GM12801 (cell line): ENCODE data around the gene PAK6.

Experiments
- TF ChIP-seq, protein P1 (sequence below): IDR thresholded peaks from one replicate; pipeline ENCODE4 v1.5.1; 2011; ENCODE audit warnings: control low read depth; ENCODE audit not compliant: insufficient read length; ENCODE audit errors: extremely low read depth

PAK6 gene

DNA sequence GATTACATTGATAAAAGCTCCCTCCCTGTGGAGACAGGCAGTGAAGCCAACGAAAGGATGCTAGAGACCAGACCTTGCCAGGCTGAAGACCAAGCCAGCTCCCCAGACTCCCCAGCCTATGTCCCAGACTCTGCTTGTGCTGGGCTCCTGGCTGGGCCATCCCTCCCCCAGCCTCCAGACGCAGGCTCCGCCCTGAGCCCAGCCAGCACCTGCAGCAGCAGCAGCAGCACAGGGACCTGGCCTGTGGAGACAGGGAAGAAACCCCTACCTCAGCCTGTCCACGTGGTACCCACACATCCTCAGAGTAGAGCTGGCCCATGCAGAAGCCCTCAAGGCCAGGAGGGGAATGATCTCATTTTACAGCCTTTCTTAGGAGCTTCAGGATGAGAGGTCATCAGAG, 30.7 kb downstream of the PAK6 start:
- TF ChIP-seq, protein P1, sequence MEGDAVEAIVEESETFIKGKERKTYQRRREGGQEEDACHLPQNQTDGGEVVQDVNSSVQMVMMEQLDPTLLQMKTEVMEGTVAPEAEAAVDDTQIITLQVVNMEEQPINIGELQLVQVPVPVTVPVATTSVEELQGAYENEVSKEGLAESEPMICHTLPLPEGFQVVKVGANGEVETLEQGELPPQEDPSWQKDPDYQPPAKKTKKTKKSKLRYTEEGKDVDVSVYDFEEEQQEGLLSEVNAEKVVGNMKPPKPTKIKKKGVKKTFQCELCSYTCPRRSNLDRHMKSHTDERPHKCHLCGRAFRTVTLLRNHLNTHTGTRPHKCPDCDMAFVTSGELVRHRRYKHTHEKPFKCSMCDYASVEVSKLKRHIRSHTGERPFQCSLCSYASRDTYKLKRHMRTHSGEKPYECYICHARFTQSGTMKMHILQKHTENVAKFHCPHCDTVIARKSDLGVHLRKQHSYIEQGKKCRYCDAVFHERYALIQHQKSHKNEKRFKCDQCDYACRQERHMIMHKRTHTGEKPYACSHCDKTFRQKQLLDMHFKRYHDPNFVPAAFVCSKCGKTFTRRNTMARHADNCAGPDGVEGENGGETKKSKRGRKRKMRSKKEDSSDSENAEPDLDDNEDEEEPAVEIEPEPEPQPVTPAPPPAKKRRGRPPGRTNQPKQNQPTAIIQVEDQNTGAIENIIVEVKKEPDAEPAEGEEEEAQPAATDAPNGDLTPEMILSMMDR = no peak

DNA sequence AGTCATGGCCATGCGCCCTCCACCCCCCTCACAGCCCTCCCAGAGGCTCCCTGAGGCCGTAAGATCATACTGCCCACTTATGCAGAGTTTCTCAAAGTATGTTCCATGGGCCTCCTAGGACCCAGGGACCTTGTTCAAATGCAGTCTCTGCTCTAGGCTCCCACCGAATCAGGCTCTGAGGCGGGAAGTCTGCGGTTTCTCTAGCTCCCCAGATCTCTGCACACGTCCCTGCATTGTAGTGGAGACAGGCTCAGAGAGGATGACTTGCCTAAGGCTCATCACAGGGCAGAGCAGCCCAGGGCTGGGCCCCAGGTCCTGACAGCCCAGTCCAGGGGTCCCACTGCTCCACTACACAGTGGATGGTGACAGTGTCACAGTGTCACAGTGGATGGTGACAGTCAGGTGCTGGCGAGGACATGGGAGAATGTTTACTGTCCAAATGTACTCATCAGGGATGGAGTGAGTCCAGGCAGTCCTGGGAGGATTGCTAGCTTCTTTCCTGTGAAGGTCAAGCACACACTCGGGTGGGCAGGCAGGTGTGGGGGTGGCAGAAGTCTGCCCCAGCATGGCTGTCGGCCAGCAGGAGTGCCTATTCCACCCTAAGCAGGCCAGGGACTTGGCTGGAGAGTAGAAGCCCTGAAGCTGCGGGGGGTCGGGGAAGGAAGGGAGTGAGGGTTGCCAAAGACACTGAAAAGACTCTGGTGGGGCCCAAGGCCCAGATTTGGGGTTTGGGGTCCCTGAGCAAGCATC, 31.6 kb downstream of the PAK6 start:
- TF ChIP-seq, protein P1 = no peak

DNA sequence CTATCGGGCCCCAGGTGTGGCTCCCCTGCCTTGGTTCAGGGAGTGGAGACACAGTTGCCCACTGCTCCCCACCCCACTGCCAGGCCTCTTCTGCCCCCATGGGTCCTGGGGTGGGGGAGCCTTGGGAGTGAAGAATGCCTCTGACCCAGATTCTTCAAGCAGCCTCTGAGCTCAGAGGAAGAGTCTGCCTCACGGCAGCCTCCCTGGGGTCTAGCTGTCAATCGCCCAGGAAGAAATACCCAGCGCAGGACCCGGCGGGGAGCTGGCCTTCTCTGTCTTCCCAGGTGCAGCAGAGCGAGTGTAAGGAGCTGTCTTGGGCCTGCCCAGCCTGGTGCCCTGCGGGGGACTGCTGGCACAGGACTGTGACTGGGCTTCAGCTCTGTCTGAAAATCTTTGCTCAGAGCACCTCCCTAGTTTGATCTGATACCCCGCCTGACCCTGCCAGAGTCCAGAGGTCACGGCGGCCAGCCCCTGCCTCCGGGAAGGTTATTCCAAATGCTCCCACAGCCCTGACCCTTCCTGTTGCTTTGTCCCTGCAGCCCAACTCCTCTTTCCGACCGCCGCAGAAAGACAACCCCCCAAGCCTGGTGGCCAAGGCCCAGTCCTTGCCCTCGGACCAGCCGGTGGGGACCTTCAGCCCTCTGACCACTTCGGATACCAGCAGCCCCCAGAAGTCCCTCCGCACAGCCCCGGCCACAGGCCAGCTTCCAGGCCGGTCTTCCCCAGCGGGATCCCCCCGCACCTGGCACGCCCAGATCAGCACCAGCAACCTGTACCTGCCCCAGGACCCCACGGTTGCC, 33.0 kb downstream of the PAK6 start:
- TF ChIP-seq, protein P1 = no peak

DNA sequence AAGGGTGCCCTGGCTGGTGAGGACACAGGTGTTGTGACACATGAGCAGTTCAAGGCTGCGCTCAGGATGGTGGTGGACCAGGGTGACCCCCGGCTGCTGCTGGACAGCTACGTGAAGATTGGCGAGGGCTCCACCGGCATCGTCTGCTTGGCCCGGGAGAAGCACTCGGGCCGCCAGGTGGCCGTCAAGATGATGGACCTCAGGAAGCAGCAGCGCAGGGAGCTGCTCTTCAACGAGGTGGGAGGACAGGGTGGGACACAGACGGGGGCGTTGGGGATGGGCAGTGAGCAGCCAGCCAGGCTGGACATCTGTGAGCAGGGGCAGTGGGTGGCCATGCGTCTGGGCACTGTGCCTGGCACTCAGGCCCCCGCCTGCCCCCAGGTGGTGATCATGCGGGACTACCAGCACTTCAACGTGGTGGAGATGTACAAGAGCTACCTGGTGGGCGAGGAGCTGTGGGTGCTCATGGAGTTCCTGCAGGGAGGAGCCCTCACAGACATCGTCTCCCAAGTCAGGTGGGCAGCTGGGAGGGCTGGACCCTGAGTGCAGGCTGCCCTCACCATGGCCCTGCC, 33.7 kb downstream of the PAK6 start:
- TF ChIP-seq, protein P1 = no peak

DNA sequence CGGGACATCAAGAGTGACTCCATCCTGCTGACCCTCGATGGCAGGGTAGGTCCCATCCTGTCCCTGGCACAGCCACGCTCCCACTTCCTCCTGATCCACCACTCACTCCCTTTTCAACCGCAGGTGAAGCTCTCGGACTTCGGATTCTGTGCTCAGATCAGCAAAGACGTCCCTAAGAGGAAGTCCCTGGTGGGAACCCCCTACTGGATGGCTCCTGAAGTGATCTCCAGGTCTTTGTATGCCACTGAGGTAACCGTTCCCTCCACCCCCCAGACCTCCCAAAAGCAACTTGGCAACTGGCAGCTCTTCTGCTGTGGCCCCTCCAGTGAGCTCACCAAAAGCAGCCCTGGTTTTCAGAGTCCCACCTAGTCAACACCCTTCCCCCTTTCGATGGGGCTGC, 34.6 kb downstream of the PAK6 start:
- TF ChIP-seq, protein P1 = no peak

DNA sequence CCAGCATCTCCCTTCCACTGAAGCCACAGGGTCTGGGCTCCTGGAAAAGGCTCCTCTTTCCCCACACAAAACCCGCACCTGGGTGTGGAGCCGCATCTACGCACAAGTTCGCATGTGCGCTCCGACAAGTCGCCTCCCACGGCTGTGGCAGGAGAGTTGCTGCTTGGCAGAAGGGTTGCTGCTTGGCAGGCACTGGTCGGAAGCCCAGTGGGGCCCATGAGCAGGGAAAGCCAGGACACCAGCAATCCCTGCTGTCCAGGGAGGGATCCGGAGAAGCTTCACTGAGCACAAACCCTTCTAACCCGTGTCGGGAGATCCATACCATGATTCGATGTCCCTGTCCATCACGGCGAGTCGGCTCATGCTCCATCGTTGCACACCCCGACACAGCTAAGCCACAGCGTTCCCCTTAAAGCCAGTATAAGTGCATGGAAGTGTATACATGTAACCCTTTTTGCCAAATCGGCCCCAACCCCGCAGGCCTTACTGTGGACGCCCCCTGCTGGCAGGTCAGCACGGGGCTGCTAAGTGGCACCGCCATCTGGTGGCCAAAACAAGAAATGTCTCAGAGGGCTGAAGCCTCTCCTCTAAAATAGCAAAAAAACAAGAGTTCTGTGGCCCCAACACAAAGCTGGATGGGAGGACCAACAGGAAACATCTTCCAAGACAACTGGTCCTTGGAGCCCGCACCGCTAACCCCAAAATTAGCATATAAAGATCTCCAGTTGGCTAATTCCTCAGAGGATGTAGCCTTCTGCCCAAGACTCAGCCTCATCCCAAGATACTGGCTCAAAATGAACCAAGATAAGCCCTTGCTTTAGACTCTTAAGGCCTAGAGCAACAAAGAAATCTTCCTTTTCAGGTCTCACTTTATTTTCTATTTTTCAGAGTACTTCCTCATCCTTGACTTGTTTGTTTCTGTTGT, 35.7 kb downstream of the PAK6 start:
- TF ChIP-seq, protein P1 = peak; percentile 100
